Measurements from ENCODE around the gene EIF4ENIF1.
"Not testable (repeated sequence)": the region's sequence is repeated elsewhere in the genome, so short reads cannot be mapped to it uniquely, and the experiment has no call there.

Gene EIF4ENIF1

GRCh38 chr22:31441652-31442051 is 48.0 kb downstream of the EIF4ENIF1 start:
- no peak for DNase-seq

- DNase-seq = no peak
Observed at GRCh38 chr22:31440681-31441080, 49.0 kb downstream of the EIF4ENIF1 start.

GRCh38 chr22:31439808-31440207 is 49.8 kb downstream of the EIF4ENIF1 start:
- no peak for DNase-seq

DNA sequence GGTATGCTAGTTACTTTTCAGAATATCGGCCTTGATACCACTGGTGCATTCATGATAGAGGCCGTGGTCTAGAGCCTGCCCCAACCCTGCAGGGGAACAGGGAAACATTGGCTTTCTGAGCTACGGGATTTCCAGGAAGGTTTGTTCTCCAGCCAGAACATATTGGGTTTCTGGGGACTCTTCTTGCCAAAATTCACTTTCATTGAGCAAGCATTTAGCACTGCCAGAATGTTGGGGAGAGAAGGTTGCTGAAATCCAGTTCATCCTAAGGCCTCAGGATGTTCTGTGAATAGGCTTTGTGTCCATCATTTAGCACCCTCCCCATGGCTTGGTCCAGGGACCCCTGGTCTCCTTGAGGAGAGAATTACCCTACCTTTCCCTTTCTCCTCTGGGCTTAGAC is 53.5 kb downstream of the EIF4ENIF1 start:
- DNase-seq = no peak

- no peak for DNase-seq
Observed at GRCh38 chr22:31431950-31432349, 57.7 kb downstream of the EIF4ENIF1 start.

DNA sequence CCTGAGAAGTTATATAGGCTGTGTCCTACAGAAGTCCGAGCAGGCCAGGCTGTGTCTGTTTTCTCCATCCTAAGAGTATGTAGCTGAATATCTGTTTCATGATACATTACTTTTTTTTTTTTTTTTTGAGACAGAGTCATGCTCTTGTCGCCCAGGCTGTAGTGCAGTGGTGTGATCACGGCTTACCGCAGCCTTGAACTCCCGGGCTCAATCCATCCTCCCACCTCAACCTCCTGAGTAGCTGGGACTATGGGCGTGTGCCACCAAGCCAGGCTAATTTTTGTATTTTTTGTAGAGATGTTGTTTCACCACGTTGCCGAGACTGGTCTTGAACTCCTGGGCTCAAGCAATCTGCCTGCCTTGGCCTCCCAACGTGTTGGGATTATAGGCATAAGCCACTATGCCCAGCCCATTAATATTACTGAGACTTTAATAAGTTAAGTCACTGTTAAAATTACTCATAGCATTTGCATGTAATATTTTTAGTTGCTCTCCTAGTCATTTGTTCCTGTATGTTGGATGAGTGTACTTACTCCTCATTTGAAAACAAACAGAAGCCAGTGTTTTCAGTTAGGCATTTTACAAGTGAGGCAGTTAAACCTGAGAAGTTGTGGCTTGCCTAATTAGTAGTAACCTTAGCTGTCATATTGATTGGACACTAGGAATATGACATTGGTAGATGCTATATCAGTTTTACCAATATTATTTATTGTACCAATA is 64.2 kb downstream of the EIF4ENIF1 start:
- no peak for DNase-seq

DNA sequence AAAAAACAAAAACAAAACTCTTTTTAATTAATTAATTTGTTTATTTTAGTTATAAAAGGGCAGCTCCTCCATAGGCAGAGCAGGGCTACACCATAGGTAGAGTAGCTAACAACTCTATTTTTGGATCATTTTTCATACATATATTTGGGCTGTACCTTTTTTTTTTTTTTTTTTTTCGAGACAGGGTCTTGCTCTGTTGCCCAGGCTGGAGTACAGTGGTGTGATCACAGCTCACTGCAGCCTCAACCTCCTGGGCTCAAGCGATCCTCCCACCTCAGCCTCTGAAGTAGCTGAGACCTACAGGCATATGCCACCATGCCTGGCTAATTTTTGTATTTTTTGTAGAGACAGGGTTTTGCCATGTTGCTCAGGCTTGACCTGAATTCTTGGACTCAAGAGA is 87.3 kb downstream of the EIF4ENIF1 start:
- not testable (repeated sequence) for DNase-seq

DNA sequence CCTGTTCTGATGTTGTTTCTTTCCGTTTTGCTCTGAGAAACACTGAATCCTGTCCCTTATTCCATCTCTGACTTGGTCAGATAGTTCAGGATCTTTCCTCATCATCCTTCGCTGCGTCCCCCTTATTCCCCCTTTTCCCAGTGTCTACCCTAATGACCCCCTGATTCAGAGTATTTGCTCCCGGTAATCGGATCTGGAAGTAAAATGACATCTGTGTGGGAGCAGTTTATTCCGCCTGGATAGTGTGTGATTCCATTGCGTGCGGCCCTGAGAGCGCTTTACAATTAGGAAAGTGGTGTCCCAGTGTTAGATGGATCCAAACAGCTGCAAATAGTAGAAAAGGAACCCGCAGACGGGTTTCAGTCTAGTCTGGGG is 89.6 kb downstream of the EIF4ENIF1 start:
- DNase-seq = no peak

DNA sequence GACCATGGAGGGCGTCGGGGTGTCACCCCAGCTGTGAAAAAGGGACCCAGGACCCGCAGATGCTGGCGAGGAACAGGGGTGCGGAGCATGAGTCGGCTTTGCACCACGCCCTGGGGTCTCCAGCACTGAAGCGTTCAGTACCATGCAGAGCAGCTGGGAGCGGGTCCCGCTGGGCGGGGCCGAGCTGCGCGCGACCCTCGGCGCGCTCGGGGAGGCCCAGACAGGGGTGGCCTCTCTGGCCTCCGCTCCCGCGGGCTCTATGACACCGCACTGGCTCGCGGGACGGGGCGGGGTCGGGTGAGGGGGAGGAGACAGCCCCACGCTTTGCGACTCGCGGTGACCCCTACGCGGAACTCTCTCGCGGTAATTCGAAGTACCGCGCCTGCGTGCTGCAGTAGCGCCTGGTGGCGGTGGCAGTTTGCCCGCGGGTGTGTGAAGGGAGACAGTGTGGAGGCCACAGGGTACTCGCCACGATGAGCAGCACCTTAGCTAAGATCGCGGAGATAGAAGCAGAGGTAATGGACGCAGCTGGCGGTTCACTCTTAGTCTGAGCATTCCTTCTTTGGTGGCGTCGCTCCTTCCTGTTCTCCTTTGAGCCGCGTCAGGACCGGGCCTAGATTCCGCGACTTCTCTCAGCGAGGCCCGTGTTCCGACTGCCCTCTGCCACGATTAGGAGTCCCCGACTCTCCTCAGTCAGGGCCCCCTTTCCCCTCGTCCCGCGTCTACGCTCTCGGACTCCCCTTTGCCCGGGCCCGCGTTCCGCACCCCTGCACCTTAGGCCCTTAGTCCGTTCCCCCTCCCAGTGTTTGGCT is 90.2 kb downstream of the EIF4ENIF1 start, which contains the start of gene DRG1:
DRG1 (plus strand) TSS at position 394 of the 812 bp plus-strand sequence; CDS start at position 474, 80 bp downstream.
- DNase-seq = peak; percentile 97

DNA sequence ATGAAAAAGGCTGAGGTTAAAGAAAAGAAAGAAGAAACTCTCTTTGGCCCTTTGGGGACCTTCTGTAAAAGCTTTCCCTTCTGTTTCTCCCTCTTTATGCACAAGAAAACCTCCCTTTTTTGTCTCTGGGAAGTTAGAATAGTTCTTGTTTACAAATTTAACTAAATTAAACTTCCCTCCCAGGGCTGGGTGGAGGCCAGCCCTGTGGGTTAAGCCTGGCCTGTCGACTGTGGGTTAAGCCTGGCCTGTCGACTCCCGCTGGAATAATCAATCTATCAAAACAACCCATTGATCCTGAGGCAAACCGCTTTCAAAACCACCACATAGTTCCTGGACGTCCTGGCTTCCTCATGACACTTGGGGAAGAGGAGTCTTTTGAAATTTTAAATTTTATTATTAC is 91.4 kb downstream of the EIF4ENIF1 start:
- DNase-seq = no peak

- no peak for DNase-seq
Observed at GRCh38 chr22:31394326-31394725, 95.3 kb downstream of the EIF4ENIF1 start.

- DNase-seq = no peak
Observed at GRCh38 chr22:31393893-31394292, 95.7 kb downstream of the EIF4ENIF1 start.

Measured in hippocampal formation (tissue), 2 donors.